NCI-H2196 treated with DMSO at 0.1 percent for 48 hours (cell line): ENCODE data around the gene BNIP5.

Experiments
- DNase-seq: peaks from one replicate; lab custom pipeline; 2025; ENCODE audit not compliant: unreplicated experiment; lab: John Stamatoyannopoulos, UW

BNIP5 gene

GRCh38 chr6:36326356-36326995 lies 10.2 kb downstream of the BNIP5 start:
- no peak for DNase-seq

GRCh38 chr6:36324715-36325114 lies 12.0 kb downstream of the BNIP5 start:
- no peak for DNase-seq

GRCh38 chr6:36324191-36324590 lies 12.5 kb downstream of the BNIP5 start:
- DNase-seq: no peak

- DNase-seq: peak; percentile 27
Measured at GRCh38 chr6:36323062-36323461, 13.6 kb downstream of the BNIP5 start.

GRCh38 chr6:36322591-36322990 lies 14.1 kb downstream of the BNIP5 start:
- DNase-seq: no peak

- DNase-seq: peak; percentile 20
Measured at GRCh38 chr6:36320475-36320874, 16.2 kb downstream of the BNIP5 start.

GRCh38 chr6:36319821-36320220 lies 16.9 kb downstream of the BNIP5 start:
- no peak for DNase-seq

GRCh38 chr6:36319436-36319762 lies 17.3 kb downstream of the BNIP5 start:
- DNase-seq: peak; percentile 96

GRCh38 chr6:36318690-36319435 lies 17.8 kb downstream of the BNIP5 start:
- peak; percentile 46 for DNase-seq

GRCh38 chr6:36317623-36318022 lies 19.1 kb downstream of the BNIP5 start:
- no peak for DNase-seq

GRCh38 chr6:36315921-36316320 lies 20.8 kb downstream of the BNIP5 start:
- DNase-seq: no peak

GRCh38 chr6:36314221-36315014 lies 22.3 kb downstream of the BNIP5 start:
- no peak for DNase-seq

GRCh38 chr6:36313649-36313936 lies 23.1 kb downstream of the BNIP5 start:
- DNase-seq: no peak

GRCh38 chr6:36312854-36313648 lies 23.6 kb downstream of the BNIP5 start:
- no peak for DNase-seq

- no peak for DNase-seq
Measured at GRCh38 chr6:36309900-36310299, 26.8 kb downstream of the BNIP5 start.

- DNase-seq: no peak
Measured at GRCh38 chr6:36309203-36309602, 27.5 kb downstream of the BNIP5 start.

- DNase-seq: no peak
Measured at GRCh38 chr6:36308514-36308913, 28.2 kb downstream of the BNIP5 start.

- DNase-seq: no peak
Measured at GRCh38 chr6:36306375-36306774, 30.3 kb downstream of the BNIP5 start.

- no peak for DNase-seq
Measured at GRCh38 chr6:36305885-36306284, 30.8 kb downstream of the BNIP5 start.

- peak; percentile 12 for DNase-seq
Measured at GRCh38 chr6:36302227-36302976, 34.3 kb downstream of the BNIP5 start.

- no peak for DNase-seq
Measured at GRCh38 chr6:36301781-36302180, 34.9 kb downstream of the BNIP5 start.
